Prostate gland (tissue), 2 donors: ENCODE data around the gene TWSG1.

Experiments used
- POLR2AphosphoS5 ChIP-seq: sonication (generic); formaldehyde crosslinking; IDR thresholded peaks from one replicate; pipeline ENCODE4 v1.6.1; 2017; ENCODE audit warnings: antibody characterized with exemption
- TF ChIP-seq, protein P1 (sequence below), 4 experiments: fragments of 200-600 bp in 2 of 4; fragments of 450-650 bp in 2 of 4; sonication (generic) in 2 of 4; IDR thresholded peaks; 1 replicate in 3 of 4; 2 replicates in 1 of 4; pipeline ENCODE4 v1.5.1; 2016 to 2019; ENCODE audit warnings: antibody characterized with exemption in 4 of 4, mild to moderate bottlenecking in 2 of 4, moderate library complexity in 2 of 4

DNA sequence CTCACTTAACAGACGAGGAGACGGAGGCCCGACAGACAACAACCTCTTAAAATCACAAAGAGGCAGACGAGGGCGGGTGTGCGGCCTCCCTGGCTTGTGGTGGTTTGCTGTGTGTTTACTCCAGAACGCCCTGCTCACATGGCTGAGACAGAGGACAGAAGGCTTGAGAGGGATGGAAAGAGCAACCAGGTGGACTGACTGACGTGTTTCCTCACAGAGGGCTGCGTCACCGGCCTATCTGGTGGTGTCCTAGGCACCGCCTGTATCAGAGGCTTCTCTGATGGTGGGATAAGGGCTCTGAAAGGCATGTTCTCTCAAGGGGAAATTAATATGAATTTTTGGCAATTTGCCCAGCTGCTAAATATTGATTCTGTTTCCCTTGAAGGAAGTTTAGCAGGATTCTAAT is 93.7 kb downstream of the TWSG1 start:
- TF ChIP-seq, protein P1, sequence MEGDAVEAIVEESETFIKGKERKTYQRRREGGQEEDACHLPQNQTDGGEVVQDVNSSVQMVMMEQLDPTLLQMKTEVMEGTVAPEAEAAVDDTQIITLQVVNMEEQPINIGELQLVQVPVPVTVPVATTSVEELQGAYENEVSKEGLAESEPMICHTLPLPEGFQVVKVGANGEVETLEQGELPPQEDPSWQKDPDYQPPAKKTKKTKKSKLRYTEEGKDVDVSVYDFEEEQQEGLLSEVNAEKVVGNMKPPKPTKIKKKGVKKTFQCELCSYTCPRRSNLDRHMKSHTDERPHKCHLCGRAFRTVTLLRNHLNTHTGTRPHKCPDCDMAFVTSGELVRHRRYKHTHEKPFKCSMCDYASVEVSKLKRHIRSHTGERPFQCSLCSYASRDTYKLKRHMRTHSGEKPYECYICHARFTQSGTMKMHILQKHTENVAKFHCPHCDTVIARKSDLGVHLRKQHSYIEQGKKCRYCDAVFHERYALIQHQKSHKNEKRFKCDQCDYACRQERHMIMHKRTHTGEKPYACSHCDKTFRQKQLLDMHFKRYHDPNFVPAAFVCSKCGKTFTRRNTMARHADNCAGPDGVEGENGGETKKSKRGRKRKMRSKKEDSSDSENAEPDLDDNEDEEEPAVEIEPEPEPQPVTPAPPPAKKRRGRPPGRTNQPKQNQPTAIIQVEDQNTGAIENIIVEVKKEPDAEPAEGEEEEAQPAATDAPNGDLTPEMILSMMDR (IDR thresholded peaks at IDR 0.05): no peak
- TF ChIP-seq POLR2AphosphoS5: peak; percentile 13
